Measurements from ENCODE around the gene SIAH3.

SIAH3 gene

DNA sequence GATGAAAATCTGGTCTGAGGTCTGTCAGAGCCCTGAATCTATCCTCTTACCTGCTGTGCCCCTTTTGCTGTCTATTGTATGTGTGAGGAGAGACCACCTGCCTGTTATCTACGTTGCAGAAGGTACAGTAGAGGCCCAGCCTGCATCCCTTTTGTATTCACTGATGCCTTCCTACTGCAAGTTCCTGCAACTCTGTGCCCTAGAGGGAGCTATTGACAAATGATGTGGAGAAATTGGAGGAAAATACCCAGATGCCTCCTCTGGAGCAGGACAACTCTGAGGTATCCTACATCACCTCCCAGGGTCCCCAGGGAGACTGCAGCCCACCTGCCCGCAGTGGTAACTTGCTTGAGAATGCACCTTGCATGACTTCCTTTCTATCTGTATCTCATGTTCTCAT, 33.7 kb downstream of the SIAH3 start:
- DNase-seq = no peak

DNA sequence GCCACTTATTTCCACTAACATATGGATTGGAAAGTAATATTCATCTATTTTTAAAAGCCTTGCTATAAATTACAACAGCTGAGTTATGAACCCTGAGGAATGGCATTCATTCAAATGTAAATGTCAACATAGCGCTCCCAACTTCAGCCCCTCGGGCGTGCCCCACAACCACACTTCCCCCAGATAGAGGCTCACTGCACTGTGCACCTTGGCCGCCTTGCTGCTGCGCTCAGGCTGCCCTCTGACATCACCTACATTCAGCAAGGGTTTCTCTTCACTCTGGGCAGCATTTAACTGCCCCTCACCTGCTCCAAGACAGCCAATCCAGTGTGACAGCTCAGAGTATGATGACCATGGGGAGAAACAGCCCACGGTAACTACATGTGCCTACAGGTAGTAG, 35.1 kb downstream of the SIAH3 start:
- no peak for DNase-seq

GRCh38 chr13:45812695-45813372, 38.7 kb downstream of the SIAH3 start:
- no peak for DNase-seq

DNA sequence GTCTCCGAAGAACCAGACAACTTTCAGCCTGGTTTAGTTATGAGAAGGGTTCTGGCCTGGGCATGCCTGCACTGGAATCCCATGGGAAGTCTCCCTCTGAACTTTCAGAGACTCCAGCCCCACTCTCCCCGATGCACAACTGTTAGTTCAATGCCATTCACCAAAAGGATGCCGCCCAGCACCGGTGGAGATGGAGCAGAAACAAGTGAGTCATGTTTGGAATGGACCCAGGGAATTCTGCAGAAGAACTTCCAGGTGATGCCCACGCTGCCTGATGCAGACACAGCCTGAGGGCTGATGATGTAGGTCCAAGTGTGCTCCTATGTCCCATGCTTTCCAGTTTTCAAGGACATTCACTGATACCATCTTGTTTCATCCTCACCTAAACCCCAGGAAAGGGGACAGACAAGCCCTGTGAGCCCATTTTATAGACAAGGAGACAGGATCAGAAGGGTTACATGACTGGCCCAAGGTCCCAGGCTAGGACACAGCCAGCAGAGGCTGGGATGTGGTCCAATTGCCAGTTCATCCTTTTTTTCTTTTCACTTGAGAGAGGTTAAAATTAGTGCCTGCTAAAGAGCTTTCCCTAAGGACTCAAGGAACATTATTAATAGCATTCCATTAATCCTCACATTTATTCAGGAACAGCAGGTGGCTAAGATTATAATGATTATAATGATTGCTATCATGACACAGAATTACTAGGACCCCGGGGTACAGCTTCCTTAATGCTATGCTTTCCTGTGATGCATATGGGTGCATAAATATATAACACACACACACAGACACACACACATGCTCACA, 39.5 kb downstream of the SIAH3 start:
- no peak for DNase-seq

DNA sequence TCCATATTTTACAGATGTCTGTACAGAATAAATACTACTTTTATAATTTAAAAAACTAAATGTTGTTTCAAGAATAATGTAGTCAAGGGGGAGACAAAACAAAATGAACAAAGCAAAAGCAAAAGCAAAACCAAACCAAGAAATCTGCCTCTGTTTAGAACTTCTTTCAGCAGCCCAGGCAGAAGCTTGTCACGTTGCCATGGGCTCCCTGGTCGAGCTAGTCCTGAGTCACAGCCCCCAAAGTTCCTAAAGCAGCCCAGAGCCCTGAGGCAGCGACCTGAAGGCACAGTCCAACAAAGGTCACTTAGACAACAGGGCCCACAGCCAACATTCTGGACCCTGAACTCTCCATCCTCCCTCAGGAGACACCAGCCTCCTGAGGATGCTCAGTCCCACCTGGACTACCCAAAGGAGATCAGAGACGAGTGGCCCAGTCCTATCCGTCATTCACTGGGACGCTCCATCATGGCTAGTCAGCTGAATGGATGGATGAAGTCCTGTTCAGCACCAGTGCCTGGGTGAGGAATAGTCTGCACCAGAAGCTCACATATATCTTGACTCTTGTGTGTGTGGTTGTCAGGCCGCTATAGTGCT, 41.7 kb downstream of the SIAH3 start:
- DNase-seq = no peak

DNA sequence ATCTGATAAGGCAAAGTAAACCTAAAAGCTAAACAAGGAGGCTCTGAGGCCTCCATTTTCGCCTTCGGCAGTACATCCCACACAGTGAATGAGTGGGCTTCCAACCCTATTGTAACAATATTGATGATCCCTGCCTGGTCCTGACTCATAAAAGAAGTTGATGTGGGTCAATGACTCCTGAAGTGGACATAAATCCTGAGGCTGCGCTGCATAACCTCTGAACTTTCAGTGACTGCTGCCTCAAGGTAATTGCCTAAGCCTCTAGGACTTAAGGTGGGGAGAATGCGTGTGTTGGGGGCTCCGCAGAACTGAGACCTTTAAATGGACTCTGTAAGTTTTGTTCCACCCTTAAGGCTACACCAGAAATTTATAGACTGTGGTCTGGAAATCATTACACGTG, 42.6 kb downstream of the SIAH3 start:
- no peak for DNase-seq

DNA sequence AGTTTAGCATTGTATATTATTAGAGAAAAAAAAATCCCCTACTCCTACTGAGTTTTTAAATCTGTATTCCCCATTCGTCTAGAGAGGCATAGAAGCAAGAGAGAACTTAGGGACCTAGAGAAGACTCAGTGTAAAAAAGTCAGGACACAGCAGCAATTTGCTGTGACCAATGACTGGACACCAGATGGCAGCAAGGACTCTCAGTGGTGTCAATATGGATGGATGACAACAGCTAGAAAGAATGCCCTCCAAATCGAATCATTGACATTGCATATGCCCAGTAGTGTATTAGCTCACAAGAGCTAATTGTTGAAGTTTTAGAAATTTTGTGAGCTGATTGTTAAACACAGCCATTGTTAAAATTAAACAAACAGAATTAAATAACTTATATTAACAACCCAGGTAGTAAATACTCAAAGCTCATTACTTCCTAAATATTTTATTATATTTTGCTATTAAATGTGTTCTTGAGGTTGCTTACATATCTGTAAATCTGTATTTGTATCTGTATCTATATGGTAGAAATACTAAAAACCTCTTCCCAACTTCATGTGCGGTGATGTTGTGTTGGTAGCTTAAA, 43.9 kb downstream of the SIAH3 start:
- DNase-seq = no peak

DNA sequence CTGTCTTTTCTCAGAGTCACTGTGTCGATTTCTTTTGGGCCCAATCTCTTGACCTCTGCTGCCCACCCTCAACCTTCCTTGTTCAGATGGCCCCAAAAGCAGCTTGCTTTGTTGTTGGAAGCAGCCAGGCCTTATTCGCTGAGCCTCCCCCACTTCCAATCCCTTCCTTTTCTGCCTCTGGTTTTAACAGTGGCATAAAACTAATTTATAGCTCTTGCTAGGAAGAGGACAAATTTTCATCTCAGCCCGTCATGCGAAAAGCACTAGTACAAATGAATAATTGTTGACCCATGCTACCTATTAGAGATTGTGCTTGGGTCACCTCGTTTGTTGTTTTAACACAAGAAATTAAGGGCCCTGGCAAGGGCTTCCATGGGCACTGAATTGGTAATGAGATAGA, 51.1 kb downstream of the SIAH3 start:
- DNase-seq = no peak

- no peak for DNase-seq
Observed at GRCh38 chr13:45799451-45799850, 52.1 kb downstream of the SIAH3 start.

DNA sequence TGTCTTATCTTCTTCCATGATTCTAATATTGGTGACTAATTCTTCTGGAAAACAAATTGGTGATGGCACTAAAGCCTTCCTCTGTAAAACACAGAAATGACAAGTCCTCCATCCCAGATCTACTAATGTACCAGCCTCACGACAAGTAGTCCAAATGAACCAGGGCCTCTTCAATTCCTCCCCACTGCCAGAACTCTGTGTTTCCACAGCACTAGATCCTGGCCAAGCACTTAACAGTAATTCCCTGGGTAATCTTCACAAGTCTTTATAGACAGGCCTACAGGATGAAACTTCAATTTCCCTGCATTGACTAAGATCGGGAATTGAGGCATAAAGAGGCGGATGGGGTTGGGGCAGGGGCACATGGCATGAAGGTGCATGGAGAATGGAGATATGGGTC, 52.7 kb downstream of the SIAH3 start:
- no peak for DNase-seq

DNA sequence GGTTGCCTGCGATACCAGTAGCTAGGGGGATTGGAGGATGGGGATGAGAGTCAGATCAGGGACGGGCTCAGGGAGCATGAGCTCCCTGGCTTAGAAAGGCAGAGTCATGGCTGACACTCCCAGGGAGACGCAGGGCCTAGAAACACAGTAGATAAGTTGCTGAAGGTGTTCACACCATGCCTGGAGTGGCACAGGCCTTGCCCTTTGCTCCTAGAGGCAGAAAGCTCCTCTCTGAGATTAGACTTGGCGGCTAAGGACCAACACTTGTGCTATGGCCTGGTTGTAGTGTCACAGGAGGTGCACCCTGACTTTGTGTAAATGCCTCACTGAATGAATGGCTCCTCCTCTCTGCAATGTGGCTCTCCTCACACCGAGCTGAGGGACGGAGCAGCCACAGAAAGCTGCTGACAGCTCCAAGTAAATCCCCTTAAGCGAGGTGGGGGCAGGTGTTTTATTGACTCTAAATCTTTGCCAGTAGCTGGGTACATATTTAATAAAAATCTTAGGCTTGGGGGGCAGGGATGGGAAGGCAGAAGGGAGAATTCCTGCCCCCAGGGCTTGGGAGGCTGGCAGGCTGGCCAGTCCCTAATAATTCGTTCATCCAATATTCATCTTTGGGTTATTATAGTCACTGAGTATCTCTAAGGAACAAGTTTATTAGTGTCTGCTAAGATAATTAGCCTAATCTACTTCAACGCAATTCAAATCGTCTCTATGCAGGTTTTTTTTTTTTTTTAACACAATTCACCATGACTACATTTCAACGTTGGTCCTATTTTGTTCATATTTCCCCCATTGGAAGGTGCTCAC, 54.9 kb downstream of the SIAH3 start:
- DNase-seq = no peak

GRCh38 chr13:45792827-45793303, 58.7 kb downstream of the SIAH3 start:
- no peak for DNase-seq

DNA sequence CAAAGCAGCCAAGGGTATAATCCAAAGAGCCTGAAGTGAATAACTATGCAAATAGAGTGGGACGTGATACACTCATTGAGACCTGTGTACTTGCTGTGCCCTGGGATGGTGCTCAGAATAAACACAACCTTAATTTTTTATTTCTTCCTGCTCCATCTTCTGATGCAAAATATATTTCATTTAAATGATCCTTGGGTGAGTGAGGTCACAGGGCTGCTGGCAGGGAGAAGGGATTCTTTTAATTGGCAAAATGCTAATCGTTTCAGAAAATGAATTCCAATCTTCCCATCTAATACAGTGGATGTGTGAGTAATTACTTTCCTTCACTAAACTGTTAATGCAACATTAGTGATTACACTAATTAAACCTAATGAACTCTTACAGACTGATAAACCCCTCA, 63.5 kb downstream of the SIAH3 start:
- DNase-seq = no peak

- DNase-seq = no peak
Observed at GRCh38 chr13:45787346-45787745, 64.2 kb downstream of the SIAH3 start.

DNA sequence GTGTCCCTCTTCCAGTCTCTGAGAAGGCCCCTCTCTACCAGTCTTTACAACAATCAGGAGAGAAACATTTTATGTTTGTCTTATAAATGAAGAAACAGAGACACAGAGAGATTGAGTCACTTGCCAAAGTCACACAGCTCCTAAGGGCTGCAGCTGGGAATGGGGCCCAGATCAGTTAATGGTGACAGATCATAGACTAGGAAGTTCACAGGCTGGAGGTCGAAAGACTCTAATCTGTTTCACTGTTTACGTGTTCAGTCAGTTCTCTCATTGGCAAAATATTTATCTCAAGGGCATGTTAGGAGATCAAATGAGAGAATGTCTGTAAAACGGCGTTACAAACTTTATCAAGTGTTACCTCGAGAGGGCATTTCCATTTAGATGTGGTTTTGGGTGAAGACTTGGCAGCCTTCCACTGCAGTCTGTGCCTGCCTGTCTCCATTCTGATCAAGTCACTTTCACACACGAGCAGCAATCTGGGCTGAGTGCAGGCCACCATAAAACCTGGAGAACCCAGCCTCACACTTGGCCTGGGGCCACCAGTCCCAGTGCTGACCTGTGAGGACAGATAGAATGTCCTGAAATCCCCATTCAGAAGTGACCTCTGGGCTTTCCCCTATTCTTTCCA, 65.1 kb downstream of the SIAH3 start:
- no peak for DNase-seq

DNA sequence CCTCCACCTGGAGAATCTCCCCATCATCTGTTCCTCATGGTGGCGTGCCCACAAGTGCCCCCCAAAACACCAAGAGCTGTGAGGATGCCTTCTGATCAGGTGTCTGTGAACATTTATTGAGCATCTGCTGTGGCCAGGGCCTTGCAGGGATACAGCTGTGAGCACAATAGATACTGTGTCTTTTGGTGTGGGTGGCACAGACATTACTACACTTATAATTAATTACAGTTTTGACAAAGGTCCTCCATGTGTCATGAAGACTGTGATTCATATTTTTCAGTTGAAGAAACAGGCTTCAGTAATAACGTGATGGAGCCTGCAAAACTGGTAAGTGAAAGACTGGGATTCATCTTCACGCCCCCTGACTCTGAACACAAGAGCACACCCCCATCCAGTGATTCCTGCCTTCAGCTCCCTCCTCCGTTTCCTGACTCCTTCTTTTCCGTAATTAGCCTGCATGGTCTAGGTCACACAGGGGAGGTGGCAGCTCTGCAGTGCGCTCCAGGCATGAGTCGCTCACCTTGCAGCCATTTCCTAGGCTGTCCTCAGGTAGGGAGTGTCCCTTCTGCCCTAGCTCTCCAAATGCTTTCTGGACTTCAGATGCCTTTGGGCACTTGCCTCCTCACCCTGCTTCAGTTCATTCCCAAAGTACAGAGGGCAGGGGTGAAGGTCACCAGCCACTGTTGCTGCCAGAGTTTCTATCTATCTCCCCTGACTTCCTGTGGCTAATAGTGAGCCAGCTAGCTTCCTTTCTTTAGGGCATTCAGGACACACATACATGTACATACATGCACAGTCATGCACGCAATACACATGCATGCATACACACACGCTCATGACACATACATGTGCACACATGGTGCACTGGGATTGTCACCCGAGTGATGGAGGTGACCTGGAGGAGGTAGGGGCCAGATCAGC, 66.5 kb downstream of the SIAH3 start:
- no peak for DNase-seq

GRCh38 chr13:45783346-45784043, 68.1 kb downstream of the SIAH3 start:
- DNase-seq = no peak

GRCh38 chr13:45782327-45783045, 69.1 kb downstream of the SIAH3 start:
- no peak for DNase-seq

- DNase-seq = no peak
Observed at GRCh38 chr13:45781553-45782326, 69.8 kb downstream of the SIAH3 start.

Measured in activated gamma-delta T cell treated with Interleukin-2 at 50 U/mL for 16 hours (primary cell).